ENCODE data around the gene F2RL3. TPM values are rescaled to one million over a fixed set of nuclear protein-coding genes. Genes with fewer than 3 reads are reported as not detected.

The F2RL3 gene
- total and polyA plus RNA-seq, 2 of the 8 experiments (the other 6 are each of a cell fraction or from before 2014, with no cell fraction given) = not detected

DNA sequence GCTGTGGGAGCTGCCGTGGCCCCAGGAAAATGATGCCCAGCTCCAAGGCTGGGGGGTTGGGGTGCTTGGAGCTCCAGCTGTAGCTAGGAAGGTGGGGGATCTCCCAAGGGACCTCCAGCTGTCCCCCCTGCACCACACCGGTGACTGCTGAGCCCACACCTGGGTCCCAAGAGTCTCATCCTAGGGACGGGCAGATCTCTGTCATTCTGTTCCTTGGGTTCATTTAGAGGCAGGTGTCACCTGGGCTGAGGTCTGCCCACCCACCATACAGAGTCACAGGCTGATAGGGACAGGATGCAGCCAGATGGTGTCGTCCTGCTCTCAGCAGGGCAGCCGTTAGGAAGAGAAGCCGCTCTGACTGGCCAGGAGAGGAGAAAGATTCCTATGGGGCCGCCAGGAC, 5.3 kb downstream of the F2RL3 start (continued):
- TF ChIP-seq CBX5 (IDR thresholded peaks at IDR 0.05; ENCODE audit: low read depth, low read length) (no peak), SIN3A (conservative IDR thresholded peaks at IDR 0.05 in 1 of 2, IDR thresholded peaks at IDR 0.05 in 1 of 2; ENCODE audit: low read depth in 1 of 2, low read length in 2 of 2) (no peak), EGR1 (IDR thresholded peaks at IDR 0.05; ENCODE audit: borderline replicate concordance, low read depth, low read length) (no peak), SRF (IDR thresholded peaks at IDR 0.05; ENCODE audit: low read depth, low read length) (no peak), GABPA (IDR thresholded peaks at IDR 0.05; ENCODE audit: borderline replicate concordance, insufficient read depth, low read length) (no peak), KDM1A (IDR thresholded peaks at IDR 0.05; ENCODE audit: borderline replicate concordance, low read length) (no peak), KDM4A (IDR thresholded peaks at IDR 0.05; ENCODE audit: low read depth, low read length, severe bottlenecking) (no peak)

All from H1 (cell line).